ENCODE measurements around the gene SMYD4. TPM values are rescaled to one million over a fixed set of nuclear protein-coding genes. Genes with fewer than 3 reads are reported as not detected.

SMYD4 gene
- total RNA-seq, 1 donor from 2014 or later = 7.8 TPM

- DNase-seq (ENCODE audit: low read depth) = no peak
- H3K36me3 ChIP-seq (ENCODE audit: control insufficient read depth, insufficient read depth, low read length) = no peaks in the 10 kb centered on the region
- TF ChIP-seq, protein P1, sequence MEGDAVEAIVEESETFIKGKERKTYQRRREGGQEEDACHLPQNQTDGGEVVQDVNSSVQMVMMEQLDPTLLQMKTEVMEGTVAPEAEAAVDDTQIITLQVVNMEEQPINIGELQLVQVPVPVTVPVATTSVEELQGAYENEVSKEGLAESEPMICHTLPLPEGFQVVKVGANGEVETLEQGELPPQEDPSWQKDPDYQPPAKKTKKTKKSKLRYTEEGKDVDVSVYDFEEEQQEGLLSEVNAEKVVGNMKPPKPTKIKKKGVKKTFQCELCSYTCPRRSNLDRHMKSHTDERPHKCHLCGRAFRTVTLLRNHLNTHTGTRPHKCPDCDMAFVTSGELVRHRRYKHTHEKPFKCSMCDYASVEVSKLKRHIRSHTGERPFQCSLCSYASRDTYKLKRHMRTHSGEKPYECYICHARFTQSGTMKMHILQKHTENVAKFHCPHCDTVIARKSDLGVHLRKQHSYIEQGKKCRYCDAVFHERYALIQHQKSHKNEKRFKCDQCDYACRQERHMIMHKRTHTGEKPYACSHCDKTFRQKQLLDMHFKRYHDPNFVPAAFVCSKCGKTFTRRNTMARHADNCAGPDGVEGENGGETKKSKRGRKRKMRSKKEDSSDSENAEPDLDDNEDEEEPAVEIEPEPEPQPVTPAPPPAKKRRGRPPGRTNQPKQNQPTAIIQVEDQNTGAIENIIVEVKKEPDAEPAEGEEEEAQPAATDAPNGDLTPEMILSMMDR (IDR thresholded peaks at IDR 0.05; ENCODE audit: insufficient read depth, low read length, poor library complexity, severe bottlenecking) = no peak
- H3K4me3 ChIP-seq (ENCODE audit: low read depth, low read length) = no peak overlapping the region
- no peaks in the 10 kb centered on the region for H3K27me3 ChIP-seq (ENCODE audit: control insufficient read depth, insufficient read depth, low read length)
Measured at GRCh38 chr17:1755252-1755826, 74.4 kb downstream of the SMYD4 start.

DNA sequence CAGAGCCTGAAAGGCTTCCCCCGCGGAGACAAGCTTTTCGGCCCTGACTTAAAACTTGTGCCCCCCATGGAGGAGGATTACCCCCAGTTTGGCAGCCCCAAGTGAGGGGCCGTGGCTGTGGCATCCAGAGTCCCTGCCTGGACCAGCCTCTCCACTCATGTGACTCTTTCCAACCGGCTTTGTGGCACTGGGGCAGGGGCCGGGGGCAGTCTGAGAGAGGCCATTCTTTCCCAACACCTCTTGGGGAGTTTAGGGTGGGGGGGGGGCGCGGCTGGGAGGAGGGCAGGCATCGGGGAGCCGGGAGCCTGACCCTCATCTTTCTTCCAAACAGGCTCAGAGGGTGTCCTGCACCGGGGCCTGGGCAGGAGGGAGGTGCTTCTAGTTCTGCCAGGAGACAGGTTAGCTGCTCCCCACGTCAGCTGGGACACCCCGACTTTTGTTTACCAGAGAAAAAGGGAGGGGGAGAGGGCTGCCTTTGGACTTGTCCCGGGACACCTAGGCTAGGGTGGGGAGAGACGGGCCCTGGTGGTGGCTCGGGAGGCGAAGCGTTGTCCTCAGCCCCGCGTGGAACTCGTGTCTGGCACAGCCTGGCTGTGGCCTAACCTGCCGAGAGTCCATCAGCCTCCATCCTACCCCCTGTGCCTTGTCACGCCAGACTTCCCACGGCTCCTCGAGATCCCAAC, 75.1 kb downstream of the SMYD4 start:
- Histone ChIP-seq H3K36me3 (ENCODE audit: control insufficient read depth, insufficient read depth, low read length) (no peaks in the 10 kb centered on the region), H3K27me3 (ENCODE audit: control insufficient read depth, insufficient read depth, low read length) (no peaks in the 10 kb centered on the region), H3K4me3 (ENCODE audit: low read depth, low read length) (no peak overlapping the region)
- no peak for DNase-seq (ENCODE audit: low read depth)
- TF ChIP-seq, protein P1 (IDR thresholded peaks at IDR 0.05; ENCODE audit: insufficient read depth, low read length, poor library complexity, severe bottlenecking) = no peak

DNA sequence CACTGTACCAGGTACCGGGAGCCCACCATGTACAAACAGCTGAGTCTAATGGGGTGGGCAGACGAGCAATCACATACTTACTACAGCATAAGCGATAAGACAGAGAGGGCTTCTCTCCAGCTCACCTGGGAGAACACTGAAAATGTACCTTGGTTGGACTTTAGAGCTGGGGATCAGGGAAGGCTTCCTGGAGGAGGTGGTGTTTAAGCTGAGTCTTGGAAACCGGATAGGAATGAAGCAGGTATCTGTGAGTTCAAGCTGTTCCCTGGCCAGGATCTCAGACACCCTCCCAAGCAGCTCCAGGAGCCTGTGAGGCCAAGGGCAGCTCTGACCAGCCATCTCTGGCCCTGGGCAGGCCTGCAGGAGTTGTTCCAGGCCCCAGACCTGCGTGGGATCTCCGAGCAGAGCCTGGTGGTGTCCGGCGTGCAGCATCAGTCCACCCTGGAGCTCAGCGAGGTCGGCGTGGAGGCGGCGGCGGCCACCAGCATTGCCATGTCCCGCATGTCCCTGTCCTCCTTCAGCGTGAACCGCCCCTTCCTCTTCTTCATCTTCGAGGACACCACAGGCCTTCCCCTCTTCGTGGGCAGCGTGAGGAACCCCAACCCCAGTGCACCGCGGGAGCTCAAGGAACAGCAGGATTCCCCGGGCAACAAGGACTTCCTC, 75.8 kb downstream of the SMYD4 start:
- Histone ChIP-seq H3K27me3 (ENCODE audit: control insufficient read depth, insufficient read depth, low read length) (no peaks in the 10 kb centered on the region), H3K36me3 (ENCODE audit: control insufficient read depth, insufficient read depth, low read length) (no peaks in the 10 kb centered on the region), H3K4me3 (ENCODE audit: low read depth, low read length) (no peak overlapping the region)
- no peak for DNase-seq (ENCODE audit: low read depth)
- TF ChIP-seq, protein P1 (IDR thresholded peaks at IDR 0.05; ENCODE audit: insufficient read depth, low read length, poor library complexity, severe bottlenecking) = no peak

DNA sequence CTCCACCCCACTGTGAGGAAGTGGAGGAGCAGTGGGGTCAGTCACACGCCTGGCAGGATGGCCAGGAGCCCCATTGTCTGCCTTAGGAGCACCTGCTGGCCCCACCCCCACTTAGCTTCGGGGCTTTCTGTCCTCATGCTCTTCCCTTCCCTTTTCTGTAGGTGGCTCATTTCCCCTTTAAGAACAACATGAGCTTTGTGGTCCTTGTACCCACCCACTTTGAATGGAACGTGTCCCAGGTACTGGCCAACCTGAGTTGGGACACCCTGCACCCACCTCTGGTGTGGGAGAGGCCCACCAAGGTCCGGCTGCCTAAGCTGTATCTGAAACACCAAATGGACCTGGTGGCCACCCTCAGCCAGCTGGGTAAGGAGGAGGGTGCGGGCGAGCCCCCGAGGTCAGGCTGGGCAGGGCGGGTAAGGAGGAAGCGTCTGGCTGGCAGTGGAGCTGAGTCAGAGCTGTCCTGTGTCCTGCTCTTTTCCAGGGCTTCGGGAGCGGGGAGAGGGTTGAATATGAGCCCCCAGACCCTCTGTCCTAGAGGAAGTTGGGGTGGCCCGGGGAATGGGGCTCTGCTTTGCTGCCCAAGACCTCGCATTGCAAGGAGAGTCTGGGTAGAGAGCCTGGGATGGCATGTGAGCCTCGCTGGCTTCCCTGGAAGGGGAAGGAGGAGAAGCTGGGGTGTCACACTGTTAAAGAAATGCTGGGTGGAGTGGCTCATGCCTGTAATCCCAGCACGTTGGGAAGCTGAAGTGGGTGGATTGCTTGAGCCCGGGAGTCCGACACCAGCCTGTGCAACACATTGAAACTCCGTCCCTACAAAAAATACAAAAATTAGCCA, 77.1 kb downstream of the SMYD4 start:
- DNase-seq (ENCODE audit: low read depth) = no peak
- Histone ChIP-seq H3K27me3 (ENCODE audit: control insufficient read depth, insufficient read depth, low read length) (no peaks in the 10 kb centered on the region), H3K36me3 (ENCODE audit: control insufficient read depth, insufficient read depth, low read length) (no peaks in the 10 kb centered on the region), H3K4me3 (ENCODE audit: low read depth, low read length) (no peak overlapping the region)
- TF ChIP-seq, protein P1 (IDR thresholded peaks at IDR 0.05; ENCODE audit: insufficient read depth, low read length, poor library complexity, severe bottlenecking) = no peak

DNA sequence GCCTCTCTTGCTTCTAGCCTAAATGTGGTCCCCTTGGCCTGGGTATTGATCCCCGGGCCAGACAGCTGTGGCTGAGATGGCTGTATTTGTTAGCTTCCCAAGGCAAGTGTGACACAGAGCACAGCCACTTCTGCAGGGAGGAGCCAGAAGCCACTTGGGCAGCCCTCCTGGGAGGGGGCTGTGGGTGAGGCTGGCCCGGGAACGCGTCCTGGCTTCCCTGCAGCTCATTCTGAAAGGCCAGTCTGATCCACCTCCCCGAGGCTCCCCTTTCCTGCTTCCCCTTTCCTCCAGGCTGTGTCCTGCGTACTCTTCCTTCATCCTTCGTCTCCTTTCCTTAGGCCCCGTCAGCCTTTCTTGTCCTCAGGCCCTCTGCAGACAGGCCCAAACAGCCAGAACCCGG, 79.1 kb downstream of the SMYD4 start:
- H3K4me3 ChIP-seq (ENCODE audit: low read depth, low read length) = no peak overlapping the region
- no peaks in the 10 kb centered on the region for H3K27me3 ChIP-seq (ENCODE audit: control insufficient read depth, insufficient read depth, low read length)
- H3K36me3 ChIP-seq (ENCODE audit: control insufficient read depth, insufficient read depth, low read length) = no peaks in the 10 kb centered on the region
- DNase-seq (ENCODE audit: low read depth) = no peak
- TF ChIP-seq, protein P1 (IDR thresholded peaks at IDR 0.05; ENCODE audit: insufficient read depth, low read length, poor library complexity, severe bottlenecking) = no peak
